ENCODE data around the gene SFMBT1.

Gene SFMBT1

GRCh38 chr3:52880047-52880446, 165.8 kb downstream of the SFMBT1 start:
- DNase-seq, result no peak

DNA sequence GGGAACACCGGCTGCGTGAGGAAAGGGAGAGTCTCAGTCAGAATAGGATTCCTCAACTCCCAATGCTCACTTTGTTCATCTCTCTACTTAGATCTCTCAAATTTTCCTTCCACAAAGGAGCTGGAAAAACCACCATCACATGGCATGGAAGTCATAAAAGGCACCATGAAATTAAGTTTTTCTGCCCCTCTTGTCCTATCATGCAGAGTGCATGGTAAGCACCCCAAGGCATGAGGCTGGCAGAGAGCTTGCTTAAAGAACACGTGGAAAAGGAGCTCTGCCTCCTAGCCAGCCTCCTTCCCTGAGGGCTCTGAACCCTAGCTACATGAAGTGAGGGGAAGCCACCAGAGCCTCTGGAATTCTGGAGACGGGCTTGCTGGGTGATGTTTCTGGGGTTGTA, 166.3 kb downstream of the SFMBT1 start:
- no peak for DNase-seq

- DNase-seq, result no peak
These were observed 166.8 kb downstream of the SFMBT1 start for GRCh38 chr3:52879090-52879489.

GRCh38 chr3:52877085-52877484, 168.8 kb downstream of the SFMBT1 start:
- DNase-seq, result no peak

GRCh38 chr3:52874864-52875587, 170.8 kb downstream of the SFMBT1 start:
- DNase-seq, result no peak

- no peak for DNase-seq
These were observed 171.6 kb downstream of the SFMBT1 start for GRCh38 chr3:52874160-52874701.

DNA sequence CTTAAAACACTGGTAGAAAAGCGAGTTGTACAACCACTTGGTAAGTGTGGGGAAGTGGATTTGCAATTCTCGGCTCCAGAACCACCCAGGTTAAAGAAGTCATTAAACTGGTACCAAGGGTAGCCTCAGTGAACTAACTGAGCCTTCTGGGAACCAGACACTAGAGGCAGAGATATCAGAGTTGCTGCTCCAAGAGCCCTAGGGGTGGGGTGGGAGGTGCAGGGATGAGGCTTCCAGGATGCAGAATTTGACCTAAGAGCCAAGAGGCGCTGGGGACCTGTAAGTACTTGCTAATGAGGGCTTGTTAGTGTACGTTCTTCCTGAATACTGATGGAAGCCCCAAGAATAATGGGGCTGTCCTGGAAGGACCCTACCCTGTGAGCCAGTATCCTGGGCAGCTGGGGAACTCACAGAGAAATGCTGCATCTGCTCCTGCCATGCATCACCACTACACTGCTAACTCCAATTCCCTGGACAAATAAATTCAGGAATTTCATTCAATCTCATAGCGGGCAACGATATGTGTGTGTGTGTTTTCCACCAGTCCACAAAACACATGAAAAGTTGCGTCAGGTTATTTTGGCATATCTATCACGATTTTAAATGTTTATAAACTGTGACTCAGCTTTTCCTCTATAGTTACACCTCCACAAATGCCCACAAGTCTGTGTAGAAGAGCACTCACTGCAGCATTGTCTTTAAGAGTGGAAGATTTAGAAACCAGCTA, 172.3 kb downstream of the SFMBT1 start:
- no peak for DNase-seq

GRCh38 chr3:52872245-52872644, 173.6 kb downstream of the SFMBT1 start:
- DNase-seq, result no peak

DNA sequence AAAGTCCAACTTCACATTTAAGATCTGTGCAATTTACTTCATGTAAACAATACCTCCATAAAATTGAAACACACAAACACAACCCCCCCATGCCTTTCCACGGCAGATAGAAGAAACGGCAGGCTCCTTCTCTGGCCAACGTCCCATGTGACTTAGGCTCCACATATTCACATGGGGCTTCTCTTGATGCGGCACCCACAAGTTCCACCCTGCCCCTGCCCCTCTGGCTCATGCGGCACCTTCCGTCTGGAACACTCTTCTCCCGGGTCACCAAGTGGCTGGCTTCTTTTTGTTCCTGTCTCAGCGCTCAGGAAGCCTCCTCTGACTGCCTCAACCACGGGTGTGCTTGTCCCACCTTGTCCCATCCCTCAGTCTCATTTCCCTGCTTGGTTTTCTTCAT, 174.1 kb downstream of the SFMBT1 start:
- no peak for DNase-seq

GRCh38 chr3:52870471-52870870, 175.4 kb downstream of the SFMBT1 start:
- no peak for DNase-seq

- DNase-seq, result no peak
These were observed 179.4 kb downstream of the SFMBT1 start for GRCh38 chr3:52866427-52866826.

DNA sequence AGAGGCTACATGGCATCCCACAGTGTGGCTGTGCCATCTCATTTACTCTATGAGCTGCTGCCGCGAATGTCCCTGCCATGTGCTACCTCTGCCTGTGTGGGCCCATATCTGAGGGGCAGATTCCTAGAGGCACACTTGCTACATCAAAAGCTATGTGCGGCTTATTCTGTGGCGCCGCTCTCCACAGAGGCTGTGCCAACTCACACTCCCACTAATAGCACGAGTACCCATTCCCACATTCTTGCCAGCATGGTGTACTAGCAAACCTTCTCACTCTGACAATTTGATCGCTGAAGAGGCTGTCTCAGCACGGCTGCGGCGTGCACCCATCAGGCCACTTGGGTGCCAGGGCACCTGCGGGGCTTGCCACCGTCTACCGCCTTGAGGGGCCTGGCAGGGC, 179.9 kb downstream of the SFMBT1 start:
- DNase-seq, result no peak

GRCh38 chr3:52860424-52860768, 185.5 kb downstream of the SFMBT1 start:
- DNase-seq, result no peak

- no peak for DNase-seq
These were observed 186.0 kb downstream of the SFMBT1 start for GRCh38 chr3:52859686-52860423.

GRCh38 chr3:52857864-52858263, 188.0 kb downstream of the SFMBT1 start:
- DNase-seq, result no peak

GRCh38 chr3:52857133-52857532, 188.7 kb downstream of the SFMBT1 start:
- no peak for DNase-seq

DNA sequence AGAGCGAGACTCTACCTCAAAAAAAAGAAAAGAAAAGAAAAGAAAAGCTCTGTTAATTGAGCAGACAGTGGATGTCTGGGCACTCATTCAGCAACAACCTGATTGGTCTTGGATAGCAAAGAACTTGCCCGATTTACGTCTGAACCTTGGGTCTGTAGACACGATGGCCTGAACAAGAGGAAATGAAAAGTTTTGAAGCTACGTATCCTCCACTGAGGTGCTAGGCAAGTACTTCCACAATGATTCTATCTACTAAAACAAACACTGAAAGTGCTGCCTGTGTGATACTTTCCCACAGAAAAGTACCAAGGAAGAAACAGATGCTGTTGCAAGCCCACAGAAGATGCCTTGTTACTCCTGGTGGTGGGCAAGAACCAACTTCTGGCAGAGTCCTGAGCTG, 189.2 kb downstream of the SFMBT1 start:
- DNase-seq, result no peak

DNA sequence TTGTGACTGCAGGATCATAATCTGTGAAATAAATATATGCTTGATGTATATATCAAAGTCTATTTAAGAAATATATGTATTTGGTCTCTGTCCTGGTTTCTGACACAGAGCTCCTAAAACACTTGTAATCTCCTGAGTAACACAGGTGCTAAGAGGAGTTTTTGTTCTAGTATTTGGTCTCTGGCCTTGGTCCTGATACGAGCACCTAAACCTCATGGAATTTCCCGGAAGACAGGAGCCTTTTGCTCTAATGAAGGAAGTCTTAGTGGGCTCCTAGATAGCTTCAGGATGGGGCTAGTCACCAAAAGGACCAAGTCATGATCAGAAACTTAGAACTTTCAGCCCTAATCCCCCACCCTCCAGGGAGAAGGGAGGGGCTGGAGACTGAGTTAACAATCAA, 191.9 kb downstream of the SFMBT1 start:
- no peak for DNase-seq

All from activated gamma-delta T cell treated with Interleukin-2 at 50 U/mL for 16 hours (primary cell).